Measurements from ENCODE around the gene ALOX15B.
A peak's percentile ranks its signal among the peaks of the same experiment; 100 is the strongest.

DNA sequence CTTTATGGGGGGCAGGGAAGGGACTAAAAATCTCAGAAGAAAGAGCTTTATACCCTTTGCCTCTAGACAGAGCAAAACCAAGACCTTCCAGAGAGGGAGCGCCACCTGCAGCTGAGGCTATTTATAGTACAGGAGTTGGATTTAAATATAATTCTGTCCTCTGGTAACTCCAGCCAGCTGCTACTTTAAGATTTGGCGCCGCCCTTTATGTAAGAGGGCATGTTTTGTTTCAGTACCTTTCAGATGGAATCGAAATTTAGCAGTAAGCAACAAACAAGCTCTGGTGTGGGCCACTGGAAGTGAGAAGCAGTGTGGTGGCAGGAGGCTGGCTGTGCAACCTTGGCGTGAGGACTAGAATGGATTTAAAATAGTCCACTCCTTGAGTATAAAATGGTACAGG, 41.7 kb upstream of the ALOX15B start:
- TF ChIP-seq, protein P1, sequence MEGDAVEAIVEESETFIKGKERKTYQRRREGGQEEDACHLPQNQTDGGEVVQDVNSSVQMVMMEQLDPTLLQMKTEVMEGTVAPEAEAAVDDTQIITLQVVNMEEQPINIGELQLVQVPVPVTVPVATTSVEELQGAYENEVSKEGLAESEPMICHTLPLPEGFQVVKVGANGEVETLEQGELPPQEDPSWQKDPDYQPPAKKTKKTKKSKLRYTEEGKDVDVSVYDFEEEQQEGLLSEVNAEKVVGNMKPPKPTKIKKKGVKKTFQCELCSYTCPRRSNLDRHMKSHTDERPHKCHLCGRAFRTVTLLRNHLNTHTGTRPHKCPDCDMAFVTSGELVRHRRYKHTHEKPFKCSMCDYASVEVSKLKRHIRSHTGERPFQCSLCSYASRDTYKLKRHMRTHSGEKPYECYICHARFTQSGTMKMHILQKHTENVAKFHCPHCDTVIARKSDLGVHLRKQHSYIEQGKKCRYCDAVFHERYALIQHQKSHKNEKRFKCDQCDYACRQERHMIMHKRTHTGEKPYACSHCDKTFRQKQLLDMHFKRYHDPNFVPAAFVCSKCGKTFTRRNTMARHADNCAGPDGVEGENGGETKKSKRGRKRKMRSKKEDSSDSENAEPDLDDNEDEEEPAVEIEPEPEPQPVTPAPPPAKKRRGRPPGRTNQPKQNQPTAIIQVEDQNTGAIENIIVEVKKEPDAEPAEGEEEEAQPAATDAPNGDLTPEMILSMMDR (conservative IDR thresholded peaks at IDR 0.05): peak; percentile 60; the same call in 1 of the 2 replicates
- no peak for TF ChIP-seq EZH2 (IDR thresholded peaks at IDR 0.05; ENCODE audit: low read depth)

Measured in PC-9 (cell line).